GM10266 (cell line): ENCODE data around the gene UPF2.
A peak's percentile ranks its signal among the peaks of the same experiment; 100 is the strongest.

ENCODE experiments used
- DNase-seq: peaks from one replicate; pipeline ENCODE4 v3.0.0; 2012; ENCODE audit errors: extremely low spot score
- TF ChIP-seq, protein P1 (sequence below): IDR thresholded peaks from 2 replicates; pipeline ENCODE4 v1.5.1; 2012; ENCODE audit warnings: mild to moderate bottlenecking, low read depth; ENCODE audit not compliant: control insufficient read depth, insufficient read depth; ENCODE audit errors: missing control alignments

UPF2 gene, protein sequence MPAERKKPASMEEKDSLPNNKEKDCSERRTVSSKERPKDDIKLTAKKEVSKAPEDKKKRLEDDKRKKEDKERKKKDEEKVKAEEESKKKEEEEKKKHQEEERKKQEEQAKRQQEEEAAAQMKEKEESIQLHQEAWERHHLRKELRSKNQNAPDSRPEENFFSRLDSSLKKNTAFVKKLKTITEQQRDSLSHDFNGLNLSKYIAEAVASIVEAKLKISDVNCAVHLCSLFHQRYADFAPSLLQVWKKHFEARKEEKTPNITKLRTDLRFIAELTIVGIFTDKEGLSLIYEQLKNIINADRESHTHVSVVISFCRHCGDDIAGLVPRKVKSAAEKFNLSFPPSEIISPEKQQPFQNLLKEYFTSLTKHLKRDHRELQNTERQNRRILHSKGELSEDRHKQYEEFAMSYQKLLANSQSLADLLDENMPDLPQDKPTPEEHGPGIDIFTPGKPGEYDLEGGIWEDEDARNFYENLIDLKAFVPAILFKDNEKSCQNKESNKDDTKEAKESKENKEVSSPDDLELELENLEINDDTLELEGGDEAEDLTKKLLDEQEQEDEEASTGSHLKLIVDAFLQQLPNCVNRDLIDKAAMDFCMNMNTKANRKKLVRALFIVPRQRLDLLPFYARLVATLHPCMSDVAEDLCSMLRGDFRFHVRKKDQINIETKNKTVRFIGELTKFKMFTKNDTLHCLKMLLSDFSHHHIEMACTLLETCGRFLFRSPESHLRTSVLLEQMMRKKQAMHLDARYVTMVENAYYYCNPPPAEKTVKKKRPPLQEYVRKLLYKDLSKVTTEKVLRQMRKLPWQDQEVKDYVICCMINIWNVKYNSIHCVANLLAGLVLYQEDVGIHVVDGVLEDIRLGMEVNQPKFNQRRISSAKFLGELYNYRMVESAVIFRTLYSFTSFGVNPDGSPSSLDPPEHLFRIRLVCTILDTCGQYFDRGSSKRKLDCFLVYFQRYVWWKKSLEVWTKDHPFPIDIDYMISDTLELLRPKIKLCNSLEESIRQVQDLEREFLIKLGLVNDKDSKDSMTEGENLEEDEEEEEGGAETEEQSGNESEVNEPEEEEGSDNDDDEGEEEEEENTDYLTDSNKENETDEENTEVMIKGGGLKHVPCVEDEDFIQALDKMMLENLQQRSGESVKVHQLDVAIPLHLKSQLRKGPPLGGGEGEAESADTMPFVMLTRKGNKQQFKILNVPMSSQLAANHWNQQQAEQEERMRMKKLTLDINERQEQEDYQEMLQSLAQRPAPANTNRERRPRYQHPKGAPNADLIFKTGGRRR

DNA sequence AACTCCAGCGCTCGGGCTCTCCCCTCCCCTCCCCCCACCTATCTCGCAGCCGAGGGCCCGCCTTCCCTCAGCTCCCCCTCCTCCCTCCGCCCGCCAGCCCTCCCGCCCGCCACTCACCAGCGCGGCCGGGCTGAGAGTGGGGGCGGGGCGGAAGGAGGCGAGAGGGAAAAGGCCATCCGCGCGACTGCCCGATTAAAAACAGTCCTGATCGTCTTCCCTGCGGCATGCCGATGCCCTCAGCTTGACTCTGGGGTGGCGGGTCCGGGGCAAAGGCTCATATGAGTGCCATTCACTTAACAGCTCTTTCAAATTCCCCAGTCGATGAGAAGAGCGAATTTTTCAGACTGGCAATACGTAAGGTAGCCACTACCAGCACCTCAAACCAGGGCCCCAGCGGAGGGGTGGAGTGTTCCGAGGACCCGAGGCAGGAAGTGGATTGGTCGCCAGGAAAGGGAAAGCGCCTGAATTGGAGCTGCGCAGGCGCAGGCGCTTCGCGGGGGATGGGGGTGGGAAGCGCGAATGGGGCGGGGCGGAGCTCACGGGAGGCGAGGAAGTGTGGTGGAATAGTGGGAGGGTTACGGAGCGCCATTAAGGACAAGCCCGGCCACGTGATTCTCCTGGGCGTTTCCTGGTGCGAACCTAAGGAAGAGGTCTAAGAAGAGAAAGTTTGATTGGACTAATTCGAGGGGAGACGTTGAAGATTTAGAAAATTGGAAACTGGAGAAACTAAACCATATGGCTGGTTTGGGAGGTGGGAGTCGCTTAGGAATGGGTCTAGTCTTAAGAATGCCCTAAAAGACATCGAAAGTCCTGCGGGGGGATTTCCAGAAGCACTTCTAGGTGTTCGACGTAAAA is at the start of gene UPF2:
UPF2 (minus strand) TSS at position 13 of the 855 bp plus-strand sequence. CDS start 7,386 bp downstream, outside the sequence.
- DNase-seq, result peak; percentile 96
- TF ChIP-seq, protein P1, sequence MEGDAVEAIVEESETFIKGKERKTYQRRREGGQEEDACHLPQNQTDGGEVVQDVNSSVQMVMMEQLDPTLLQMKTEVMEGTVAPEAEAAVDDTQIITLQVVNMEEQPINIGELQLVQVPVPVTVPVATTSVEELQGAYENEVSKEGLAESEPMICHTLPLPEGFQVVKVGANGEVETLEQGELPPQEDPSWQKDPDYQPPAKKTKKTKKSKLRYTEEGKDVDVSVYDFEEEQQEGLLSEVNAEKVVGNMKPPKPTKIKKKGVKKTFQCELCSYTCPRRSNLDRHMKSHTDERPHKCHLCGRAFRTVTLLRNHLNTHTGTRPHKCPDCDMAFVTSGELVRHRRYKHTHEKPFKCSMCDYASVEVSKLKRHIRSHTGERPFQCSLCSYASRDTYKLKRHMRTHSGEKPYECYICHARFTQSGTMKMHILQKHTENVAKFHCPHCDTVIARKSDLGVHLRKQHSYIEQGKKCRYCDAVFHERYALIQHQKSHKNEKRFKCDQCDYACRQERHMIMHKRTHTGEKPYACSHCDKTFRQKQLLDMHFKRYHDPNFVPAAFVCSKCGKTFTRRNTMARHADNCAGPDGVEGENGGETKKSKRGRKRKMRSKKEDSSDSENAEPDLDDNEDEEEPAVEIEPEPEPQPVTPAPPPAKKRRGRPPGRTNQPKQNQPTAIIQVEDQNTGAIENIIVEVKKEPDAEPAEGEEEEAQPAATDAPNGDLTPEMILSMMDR, result no peak

DNA sequence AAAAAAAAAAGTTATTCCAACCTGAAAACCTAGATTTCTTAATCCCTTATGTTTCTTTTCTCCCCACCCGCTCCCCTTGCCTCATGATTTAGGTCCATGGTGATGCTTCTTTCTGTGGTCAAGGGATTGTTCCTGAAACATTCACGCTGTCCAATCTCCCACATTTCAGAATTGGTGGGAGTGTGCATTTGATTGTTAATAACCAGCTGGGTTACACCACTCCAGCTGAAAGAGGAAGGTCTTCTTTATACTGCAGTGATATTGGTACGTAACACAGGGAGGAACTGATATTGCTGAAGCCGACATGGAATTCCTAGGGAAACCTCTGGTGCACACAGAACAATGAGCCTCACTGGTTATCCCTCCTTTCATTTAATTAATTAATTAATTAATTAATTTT is 48.8 kb upstream of the UPF2 start:
- DNase-seq, result no peak
- TF ChIP-seq, protein P1, result no peak

DNA sequence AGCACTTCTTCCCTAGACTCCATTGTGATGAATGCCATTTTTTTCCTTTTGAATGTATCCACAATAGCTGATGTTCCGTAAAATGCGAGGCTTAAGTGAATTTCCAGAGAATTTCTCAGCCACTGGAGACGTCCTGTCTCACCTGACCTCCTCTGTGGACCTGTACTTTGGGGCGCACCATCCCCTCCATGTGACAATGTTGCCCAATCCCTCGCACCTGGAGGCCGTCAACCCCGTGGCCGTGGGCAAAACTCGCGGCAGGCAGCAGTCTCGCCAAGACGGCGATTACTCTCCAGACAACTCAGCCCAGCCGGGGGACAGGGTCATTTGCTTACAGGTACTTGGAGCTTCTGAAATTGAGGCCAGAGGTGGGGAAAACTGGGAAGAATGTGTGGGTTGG is 46.3 kb upstream of the UPF2 start:
- TF ChIP-seq, protein P1, result no peak
- DNase-seq, result no peak

DNA sequence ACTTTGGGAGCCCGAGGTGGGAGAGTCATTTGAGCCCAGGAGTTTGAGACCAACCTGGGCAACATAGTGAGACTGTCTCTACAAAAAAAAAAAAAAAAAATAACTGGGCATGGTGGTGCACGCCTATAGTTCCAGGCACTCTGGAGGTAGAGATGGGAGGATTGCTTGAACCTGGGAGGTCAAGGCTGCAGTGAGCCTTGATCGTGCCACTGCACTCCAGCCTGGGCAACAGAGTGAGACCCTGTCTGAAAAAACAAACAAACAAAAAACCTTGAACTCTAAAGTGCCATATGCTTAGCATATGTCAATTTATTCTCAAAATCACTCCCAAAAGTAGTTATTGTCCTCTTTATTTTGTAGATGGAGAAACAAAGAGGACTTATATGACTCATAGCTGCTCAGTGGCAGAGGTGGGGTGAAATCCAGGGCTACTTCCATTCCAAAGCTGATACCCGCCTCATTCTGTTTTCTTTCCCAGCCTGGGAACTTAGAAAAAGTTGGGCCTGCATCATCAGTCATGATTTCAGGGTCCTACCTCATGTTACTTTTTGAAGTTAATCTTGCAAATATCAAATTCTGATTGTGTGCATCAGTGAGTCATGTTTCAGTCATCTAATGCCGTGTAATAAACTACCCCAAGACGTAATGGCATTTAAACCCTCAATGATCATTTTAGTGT is 39.4 kb upstream of the UPF2 start:
- TF ChIP-seq, protein P1, result no peak
- DNase-seq, result no peak

DNA sequence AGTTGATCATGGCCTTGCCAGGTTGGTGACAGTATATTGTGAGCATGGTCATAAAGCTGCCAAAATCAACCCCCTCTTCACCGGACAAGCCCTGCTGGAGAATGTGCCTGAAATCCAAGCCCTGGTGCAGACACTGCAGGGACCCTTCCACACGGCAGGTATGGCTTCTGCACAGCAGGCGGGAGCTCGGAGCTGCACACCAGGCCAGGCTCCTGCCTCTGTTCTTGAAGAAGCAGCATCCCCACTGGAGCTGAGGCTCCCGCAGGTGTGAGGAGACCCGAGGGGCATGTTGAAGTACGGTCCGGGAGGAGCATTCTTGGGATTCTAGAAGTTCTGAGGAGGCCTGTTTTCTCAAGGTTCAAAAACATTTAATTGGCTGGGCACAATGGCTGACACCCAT is 38.9 kb upstream of the UPF2 start:
- no peak for DNase-seq

More for the DNA sequence above, 38.9 kb upstream of the UPF2 start:
- TF ChIP-seq, protein P1, result no peak
